NB4 (cell line): ENCODE results near the gene CTAG1A.
"Not testable (repeated sequence)": the region's sequence is repeated elsewhere in the genome, so short reads cannot be mapped to it uniquely, and the experiment has no call there.

Experiments used
- POLR2A ChIP-seq: IDR thresholded peaks from 2 replicates; pipeline ENCODE4 v1.6.1; 2011; ENCODE audit warnings: mild to moderate bottlenecking; ENCODE audit not compliant: insufficient read length; ENCODE audit errors: extremely low read depth
- TF ChIP-seq, protein P1 (sequence below): IDR thresholded peaks from one replicate; pipeline ENCODE4 v1.5.1; 2012; ENCODE audit warnings: low read depth, low read length

- TF ChIP-seq, protein P1, sequence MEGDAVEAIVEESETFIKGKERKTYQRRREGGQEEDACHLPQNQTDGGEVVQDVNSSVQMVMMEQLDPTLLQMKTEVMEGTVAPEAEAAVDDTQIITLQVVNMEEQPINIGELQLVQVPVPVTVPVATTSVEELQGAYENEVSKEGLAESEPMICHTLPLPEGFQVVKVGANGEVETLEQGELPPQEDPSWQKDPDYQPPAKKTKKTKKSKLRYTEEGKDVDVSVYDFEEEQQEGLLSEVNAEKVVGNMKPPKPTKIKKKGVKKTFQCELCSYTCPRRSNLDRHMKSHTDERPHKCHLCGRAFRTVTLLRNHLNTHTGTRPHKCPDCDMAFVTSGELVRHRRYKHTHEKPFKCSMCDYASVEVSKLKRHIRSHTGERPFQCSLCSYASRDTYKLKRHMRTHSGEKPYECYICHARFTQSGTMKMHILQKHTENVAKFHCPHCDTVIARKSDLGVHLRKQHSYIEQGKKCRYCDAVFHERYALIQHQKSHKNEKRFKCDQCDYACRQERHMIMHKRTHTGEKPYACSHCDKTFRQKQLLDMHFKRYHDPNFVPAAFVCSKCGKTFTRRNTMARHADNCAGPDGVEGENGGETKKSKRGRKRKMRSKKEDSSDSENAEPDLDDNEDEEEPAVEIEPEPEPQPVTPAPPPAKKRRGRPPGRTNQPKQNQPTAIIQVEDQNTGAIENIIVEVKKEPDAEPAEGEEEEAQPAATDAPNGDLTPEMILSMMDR, result not testable (repeated sequence)
- TF ChIP-seq POLR2A, result not testable (repeated sequence)
Observed at GRCh38 chrX:154582994-154583393, 1.9 kb upstream of the CTAG1A start.
